HepG2 (cell line): Measurements from ENCODE around the gene CDK1.

Source experiments
- CTCF ChIP-seq: sonication (generic); formaldehyde crosslinking; IDR thresholded peaks from 2 replicates; pipeline ENCODE4 v1.5.0; 2020; ENCODE audit warnings: mild to moderate bottlenecking, missing genetic modification reagents, moderate library complexity
- HMGXB4 ChIP-seq, 2 experiments: sonication (generic) in 1 of 2; formaldehyde crosslinking in 1 of 2; IDR thresholded peaks; 2 replicates each; pipeline versions ENCODE4 v1.4.0 to v1.6.1; 2018 to 2020; ENCODE audit warnings: missing genetic modification reagents in 2 of 2, borderline replicate concordance in 1 of 2, low read depth in 1 of 2, mild to moderate bottlenecking in 1 of 2, missing biosample characterization in 1 of 2
- POLR2A ChIP-seq, 2 experiments: IDR thresholded peaks; 2 replicates each; pipeline ENCODE4 v1.6.1; 2011; ENCODE audit warnings: low read depth in 2 of 2, low read length in 2 of 2, mild to moderate bottlenecking in 1 of 2, moderate library complexity in 1 of 2; ENCODE audit not compliant: insufficient read depth in 1 of 2
- THYN1 ChIP-seq: sonication (generic); formaldehyde crosslinking; IDR thresholded peaks from 2 replicates; pipeline ENCODE4 v1.8.1; 2023; ENCODE audit warnings: low read depth, mild to moderate bottlenecking, moderate library complexity, missing genetic modification reagents, borderline replicate concordance
- ZNF616 ChIP-seq: sonication (generic); formaldehyde crosslinking; IDR thresholded peaks from 2 replicates; pipeline ENCODE4 v1.5.0; 2020; ENCODE audit warnings: low read depth, mild to moderate bottlenecking, missing genetic modification reagents
- ZNF761 ChIP-seq: sonication (generic); formaldehyde crosslinking; conservative IDR thresholded peaks from 2 replicates; pipeline ENCODE4 v1.4.0; 2020; ENCODE audit warnings: mild to moderate bottlenecking, missing genetic modification reagents

DNA sequence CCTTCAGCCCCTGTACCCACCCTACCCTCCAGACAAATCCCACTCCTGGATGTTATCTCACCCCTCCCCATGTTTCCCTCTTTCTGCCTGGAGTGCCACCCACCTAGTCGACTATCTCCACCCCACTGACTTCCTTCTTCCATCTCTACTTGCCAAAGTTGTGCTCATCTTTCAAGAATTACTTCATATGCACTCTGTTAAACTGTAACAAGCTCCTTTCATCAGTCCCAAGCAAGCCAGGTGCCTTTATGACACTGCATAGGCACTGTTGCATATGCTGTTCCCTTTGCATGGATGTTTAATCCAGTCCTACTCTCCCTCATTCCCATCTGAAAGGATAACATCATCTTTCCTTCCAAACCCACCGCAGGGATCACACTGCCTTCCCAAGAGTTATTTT lies 8.9 kb upstream of the CDK1 start:
- no peak for TF ChIP-seq THYN1
- no peak for TF ChIP-seq POLR2A (IDR thresholded peaks at IDR 0.05; ENCODE audit: insufficient read depth in 1 of 2, low read depth in 2 of 2, low read length in 2 of 2)
- no peak for TF ChIP-seq ZNF761 (CRISPR knock-in tag)
- TF ChIP-seq CTCF (CRISPR knock-in tag) = no peak
- no peak for TF ChIP-seq ZNF616 (CRISPR knock-in tag)
- no peak for TF ChIP-seq HMGXB4 (CRISPR knock-in tag; IDR thresholded peaks at IDR 0.05; ENCODE audit: borderline replicate concordance in 1 of 2, low read depth in 1 of 2)
